Measurements from ENCODE around the gene MGAT2. TPM values are rescaled to one million over a fixed set of nuclear protein-coding genes. Genes with fewer than 3 reads are reported as not detected.

The MGAT2 gene
- total and polyA plus RNA-seq, 9 of the 15 experiments (the other 6 are each of a cell fraction or from before 2014, with no cell fraction given), result 0.03 to 33.3 (median 24.6) TPM; not detected in 1

DNA sequence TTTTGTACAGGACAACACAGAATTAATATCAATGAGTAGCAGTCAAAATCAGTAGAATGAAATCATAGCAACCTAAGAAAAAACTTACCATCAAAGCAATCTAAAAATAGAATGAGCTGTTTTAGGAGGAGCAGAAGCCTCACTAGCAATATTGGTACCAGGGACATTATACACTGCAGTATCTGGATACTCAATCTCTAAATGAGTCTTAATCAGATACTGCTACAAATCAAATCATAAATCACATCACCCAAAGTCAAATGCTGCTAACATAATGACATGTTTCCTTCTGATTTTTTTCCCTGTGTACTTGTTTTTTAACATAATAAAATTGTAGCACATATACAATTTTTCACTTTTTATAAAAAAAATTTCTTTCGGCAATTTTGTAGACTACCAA lies 42.5 kb upstream of the MGAT2 start:
- Histone ChIP-seq H3K4me3 (no peak overlapping the region), H2AFZ (ENCODE audit: low read depth, low read length) (no peak overlapping the region), H3K9me3 (replicated peaks; ENCODE audit: control insufficient read depth, insufficient read depth, low read depth, low read length) (no peaks in the 10 kb centered on the region), H3K9ac (ENCODE audit: insufficient read depth in 1 of 2, low read depth in 2 of 2, low read length in 2 of 2) (no peak overlapping the region), H3K27me3 (ENCODE audit: control insufficient read depth in 2 of 2, insufficient read depth in 2 of 2, low read length in 2 of 2) (no peaks in the 10 kb centered on the region), H3K9me1 (ENCODE audit: control insufficient read depth, insufficient read depth, low read length) (peaks cover 3% of the 10 kb centered on the region), H3K27ac (ENCODE audit: extremely low read depth, low read depth, low read length) (no peak overlapping the region), H4K20me1 (replicated peaks; ENCODE audit: control insufficient read depth, insufficient read depth, low read length) (peaks cover 16% of the 10 kb centered on the region; the same call in 1 of the 2 replicates), H3K79me2 (ENCODE audit: control insufficient read depth, insufficient read depth, low read length) (peaks cover 35% of the 10 kb centered on the region), H3K4me1 (replicated peaks in 1 of 2; ENCODE audit: control insufficient read depth in 2 of 2, insufficient read depth in 2 of 2, low read length in 2 of 2) (peaks cover 3 to 6% of the 10 kb centered on the region in 2 experiments; a peak in 4 of 5 replicates), H3K4me2 (ENCODE audit: insufficient read depth, low read length) (no peak overlapping the region), H3K36me3 (ENCODE audit: control insufficient read depth, insufficient read depth, low read length) (peaks cover 41% of the 10 kb centered on the region)
- ChIA-PET CTCF (ENCODE audit: low intra/inter-chr PET ratio) (no interaction called here), POLR2A (no interaction called here)
- no TSS peak for BruUV-seq (replicated peaks)
- no peak for TF ChIP-seq ESRRB (CRISPR knock-in tag; IDR thresholded peaks at IDR 0.05; ENCODE audit: borderline replicate concordance)
- no peak for TF ChIP-seq KLF1 (tag; IDR thresholded peaks at IDR 0.05)
- TF ChIP-seq MAFF (IDR thresholded peaks at IDR 0.05; ENCODE audit: low read length), result no peak
- no peak for TF ChIP-seq ZNF212 (CRISPR knock-in tag; IDR thresholded peaks at IDR 0.05)
- no peak for TF ChIP-seq EZH2 (IDR thresholded peaks at IDR 0.05; ENCODE audit: borderline replicate concordance, low read depth, low read length)
- no peak for TF ChIP-seq NONO (IDR thresholded peaks at IDR 0.05; ENCODE audit: low read depth in 2 of 2, low read length in 1 of 2)
- no peak for TF ChIP-seq XRCC5 (IDR thresholded peaks at IDR 0.05; ENCODE audit: low read depth, low read length)
- TF ChIP-seq ZNF668 (CRISPR knock-in tag; IDR thresholded peaks at IDR 0.05), result no peak
- TF ChIP-seq ETV5 (CRISPR knock-in tag; IDR thresholded peaks at IDR 0.05; ENCODE audit: low read depth), result no peak
- no peak for TF ChIP-seq CREB1 (IDR thresholded peaks at IDR 0.05)
- no peak for TF ChIP-seq CREB1 (CRISPR knock-in tag; IDR thresholded peaks at IDR 0.05)
- no peak for TF ChIP-seq EWSR1 (IDR thresholded peaks at IDR 0.05; ENCODE audit: borderline replicate concordance, low read depth, partially characterized antibody)
- no peak for TF ChIP-seq MEF2D (tag; conservative IDR thresholded peaks at IDR 0.05; ENCODE audit: low read depth)
- TF ChIP-seq HDAC3 (IDR thresholded peaks at IDR 0.05; ENCODE audit: borderline replicate concordance, partially characterized antibody), result no peak
- no peak for TF ChIP-seq RBM34 (IDR thresholded peaks at IDR 0.05; ENCODE audit: borderline replicate concordance, insufficient read depth, low read length)
- TF ChIP-seq ZEB2 (IDR thresholded peaks at IDR 0.05), result no peak
- no peak for TF ChIP-seq TAL1 (IDR thresholded peaks at IDR 0.05)
- in situ Hi-C loops (cut with MboI), result no loop called here
- FAIRE-seq (no peak), DNase-seq (ENCODE audit: extremely low read depth in 1 of 4, low spot score in 3 of 4) (no peak), ATAC-seq (no peak)
- intact Hi-C loops (cut with micrococcal nuclease), result no loop called here
- no CpG with 5 or more reads among the region's 1 CpG for WGBS (ENCODE audit: insufficient coverage, low coverage, missing lambda C conversion rate)

Measured in K562 (cell line).